GM15510 (cell line): ENCODE data around the gene STARD10.

Experiments used
- POLR2A ChIP-seq: IDR thresholded peaks from 3 replicates; pipeline ENCODE4 v1.6.1; 2011; ENCODE audit warnings: borderline replicate concordance; ENCODE audit not compliant: insufficient read length; ENCODE audit errors: extremely low read depth

STARD10 gene

DNA sequence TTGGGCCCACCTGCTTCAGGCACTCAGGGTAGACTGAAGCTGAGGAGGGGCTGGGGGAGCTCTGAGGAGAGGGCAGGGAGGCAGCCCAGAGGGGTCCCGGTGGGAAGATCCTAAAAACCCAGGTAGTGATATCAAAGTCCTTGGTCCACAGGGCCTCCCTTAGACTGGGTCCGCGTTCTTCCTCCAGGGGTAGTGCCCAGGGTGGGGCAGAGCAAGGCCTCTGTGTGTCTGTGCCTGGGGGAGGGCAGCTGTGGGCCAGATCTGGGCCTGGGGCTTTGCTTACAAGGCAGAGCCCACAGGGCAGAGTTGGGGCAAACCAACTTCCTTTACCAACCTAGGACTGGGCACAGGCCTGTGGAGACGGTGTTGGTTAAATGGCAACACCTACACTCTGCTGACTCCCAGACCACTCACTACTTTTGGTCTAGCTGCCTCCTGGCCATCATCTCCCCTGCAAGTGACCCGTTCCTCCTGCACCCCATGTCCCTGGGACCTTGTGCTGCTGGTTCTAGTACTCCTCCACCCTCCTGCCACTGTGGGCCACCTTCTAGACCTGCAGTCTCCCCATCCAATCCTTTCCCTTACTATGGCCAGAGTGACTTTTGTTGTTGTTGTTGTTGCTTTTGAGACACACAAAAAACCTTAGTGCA lies 36.2 kb upstream of the STARD10 start:
- peak; percentile 29 for TF ChIP-seq POLR2A

DNA sequence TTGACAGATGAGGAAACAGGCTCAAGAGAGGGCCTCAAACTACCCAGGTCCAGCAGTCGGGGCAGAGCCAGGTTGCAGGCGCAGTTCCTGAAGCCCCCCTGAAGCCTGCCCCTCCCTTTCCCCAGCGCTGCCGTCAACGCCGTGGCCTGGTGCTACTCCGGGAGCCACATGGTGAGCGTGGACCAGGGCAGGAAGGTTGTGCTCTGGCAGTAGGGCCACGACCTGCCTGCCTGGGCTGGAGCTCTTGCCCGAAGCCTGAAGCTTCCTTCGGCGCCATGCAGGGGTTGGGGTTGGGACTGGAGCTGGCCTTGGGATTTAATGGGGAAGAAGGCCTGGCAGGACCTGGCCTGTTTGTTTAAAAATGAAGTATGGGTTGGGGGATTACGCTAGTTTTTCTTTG lies 35.3 kb upstream of the STARD10 start:
- TF ChIP-seq POLR2A: no peak

DNA sequence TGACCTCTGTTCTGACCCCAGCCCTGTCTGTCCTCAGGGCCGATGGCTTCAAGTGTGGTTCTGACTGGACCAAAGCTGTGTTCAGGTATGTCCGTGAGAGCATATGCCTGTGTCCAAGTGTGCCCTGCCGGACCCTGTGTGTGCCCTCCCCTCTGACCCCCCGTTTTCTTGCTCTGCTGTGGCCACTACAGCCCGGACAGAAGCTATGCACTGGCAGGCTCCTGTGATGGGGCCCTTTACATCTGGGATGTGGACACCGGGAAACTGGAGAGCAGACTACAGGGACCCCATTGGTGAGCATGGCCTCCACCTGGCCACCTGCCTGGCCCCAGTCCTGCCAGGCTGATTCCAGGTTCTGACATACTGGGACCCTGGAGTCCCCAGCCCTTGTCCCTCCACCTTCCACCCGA lies 34.9 kb upstream of the STARD10 start:
- peak; percentile 29 for TF ChIP-seq POLR2A

DNA sequence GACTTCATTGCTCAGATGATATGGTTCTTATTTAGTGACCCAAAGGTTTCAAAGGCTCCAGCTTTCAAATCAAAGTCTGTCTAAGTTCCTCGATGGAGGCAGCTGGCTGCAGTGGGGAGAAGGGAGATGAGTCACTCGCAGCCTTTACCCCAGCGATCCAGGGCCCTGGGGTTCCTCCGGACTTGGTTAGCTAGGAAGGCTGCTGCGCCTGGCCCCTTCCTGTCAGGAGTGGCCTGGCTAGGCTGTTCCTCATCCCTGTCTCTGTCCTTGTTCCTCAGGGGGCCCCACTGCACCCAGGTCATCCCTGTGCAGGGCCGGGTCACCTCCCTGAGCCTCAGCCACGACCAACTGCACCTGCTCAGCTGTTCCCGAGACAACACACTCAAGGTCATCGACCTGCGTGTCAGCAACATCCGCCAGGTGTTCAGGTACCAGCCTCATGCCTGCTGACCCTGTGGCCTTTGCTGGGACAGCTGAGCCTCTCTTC lies 34.3 kb upstream of the STARD10 start:
- TF ChIP-seq POLR2A: no peak

DNA sequence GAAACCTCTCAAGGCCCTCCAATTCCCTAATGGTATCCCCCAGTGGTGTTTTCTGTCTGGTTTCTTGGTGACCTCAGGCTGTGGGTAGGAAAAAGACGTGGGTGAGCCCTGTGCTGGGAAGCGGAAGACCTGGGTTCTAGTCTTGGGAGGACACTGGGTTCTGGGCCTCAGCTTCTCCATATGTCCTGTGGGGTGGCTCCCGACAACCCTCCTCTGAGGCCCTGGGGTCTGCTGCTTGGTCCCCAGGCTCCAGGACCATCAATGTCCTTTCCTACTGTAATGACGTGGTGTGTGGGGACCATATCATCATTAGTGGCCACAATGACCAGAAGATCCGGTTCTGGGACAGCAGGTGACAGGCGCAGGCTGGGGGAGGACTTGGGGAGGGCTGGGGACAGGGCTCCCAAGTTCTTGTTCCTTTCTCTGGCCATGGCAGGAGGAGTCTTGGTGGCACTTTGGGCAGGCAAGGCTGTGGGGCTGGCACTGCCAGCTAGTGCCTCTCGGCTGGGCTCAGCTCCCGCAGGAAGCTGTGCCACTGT lies 33.2 kb upstream of the STARD10 start:
- peak; percentile 24 for TF ChIP-seq POLR2A

DNA sequence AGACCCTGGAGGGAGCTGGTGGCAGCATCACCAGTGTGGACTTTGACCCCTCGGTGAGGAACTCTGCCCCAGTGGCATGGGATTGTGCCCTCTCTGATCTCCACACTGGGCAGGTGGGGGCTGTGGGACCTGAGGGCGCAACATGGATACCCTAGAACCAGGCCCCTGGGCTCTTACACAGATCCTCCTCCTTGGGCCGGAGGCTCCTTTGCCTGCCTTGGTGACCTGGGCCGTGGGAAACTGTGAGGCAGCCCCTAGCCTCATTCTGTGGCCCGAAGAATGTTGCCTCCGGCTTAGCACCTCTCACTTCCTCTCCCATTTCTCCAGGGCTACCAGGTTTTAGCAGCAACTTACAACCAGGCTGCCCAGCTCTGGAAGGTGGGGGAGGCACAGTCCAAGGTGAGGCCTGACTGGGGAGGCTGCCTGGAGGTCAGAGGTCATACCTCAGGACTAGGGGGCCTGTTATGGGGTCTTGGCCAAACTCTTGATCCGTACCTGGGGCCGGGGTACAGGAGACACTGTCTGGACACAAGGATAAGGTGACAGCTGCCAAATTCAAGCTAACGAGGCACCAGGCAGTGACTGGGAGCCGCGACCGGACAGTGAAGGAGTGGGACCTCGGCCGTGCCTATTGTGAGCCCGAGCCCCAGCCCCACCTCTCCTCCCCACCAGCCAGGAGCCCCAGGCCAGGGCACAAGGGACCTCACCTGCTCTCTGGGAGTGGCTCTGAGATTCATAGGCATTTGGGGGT lies 32.5 kb upstream of the STARD10 start:
- peak; percentile 23 for TF ChIP-seq POLR2A

DNA sequence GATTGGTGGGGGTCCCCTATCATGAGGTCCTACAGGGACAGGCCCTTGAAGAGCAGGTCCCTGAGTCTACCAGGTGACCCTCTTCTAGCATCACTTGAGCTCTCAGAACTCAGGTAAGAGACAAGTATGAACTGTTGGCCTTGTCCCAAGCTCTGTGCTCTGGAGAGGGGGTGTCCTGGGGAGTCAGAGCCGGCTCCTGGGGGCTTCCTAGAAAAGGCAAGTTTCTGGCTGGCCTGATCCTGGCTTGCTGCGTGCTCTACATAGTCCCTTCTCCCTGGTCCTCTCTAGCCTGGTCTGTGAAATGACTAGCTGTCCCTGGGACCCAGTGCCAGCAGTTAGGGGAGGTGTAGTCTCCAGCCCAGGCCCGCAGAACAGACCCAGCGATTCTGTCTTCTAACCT lies 31.8 kb upstream of the STARD10 start:
- TF ChIP-seq POLR2A: no peak

DNA sequence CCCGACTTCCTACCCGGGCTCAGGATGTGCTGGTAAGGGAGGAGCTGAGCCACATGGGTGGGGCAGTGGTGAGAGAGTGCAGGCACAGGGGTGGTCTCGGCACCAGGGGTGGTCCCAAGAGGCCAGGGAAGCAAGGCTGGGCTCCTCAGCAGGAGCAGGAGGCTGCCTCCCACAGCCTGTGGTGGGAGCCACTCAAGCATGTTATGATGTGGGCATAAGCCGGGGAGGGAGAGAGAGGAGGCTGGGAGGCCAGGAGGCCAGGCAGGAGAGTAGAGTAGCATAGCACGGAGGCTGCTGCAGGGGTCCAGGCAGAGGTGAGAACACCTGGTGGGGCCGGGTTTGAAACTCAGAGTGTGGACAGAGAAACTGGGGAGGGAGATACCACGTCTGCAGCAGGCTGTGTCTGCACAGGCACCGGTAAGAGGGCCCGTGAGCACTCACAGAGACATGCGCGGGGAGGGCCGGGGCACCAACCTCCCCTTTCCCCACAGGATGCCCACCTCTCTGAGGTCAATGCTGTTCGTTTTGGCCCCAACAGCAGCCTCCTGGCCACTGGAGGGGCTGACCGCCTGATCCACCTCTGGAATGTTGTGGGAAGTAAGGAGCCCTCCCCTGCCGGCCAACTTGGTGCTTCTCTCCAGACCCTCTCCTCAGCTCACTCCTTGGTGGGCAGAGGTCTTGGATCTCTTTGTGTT lies 31.1 kb upstream of the STARD10 start:
- peak; percentile 17 for TF ChIP-seq POLR2A

DNA sequence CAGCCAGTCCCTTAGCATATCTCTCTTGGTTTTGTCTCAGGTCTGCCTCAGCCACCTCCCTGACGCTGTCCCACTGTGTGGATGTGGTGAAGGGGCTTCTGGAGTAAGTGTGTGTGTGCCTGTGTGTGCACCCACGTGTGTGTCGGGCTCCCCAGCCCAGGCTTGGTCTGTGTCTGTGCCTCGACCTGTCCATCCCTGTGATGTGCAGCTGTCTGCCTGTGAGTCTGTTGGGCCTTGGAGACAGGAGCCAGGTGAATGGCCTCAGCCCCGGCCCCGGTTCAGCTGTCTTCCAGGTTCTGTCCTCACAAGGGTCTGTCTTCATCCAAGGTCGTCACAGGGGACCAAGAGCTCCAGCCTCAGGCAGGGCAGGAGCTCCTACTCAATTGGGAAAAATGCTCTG lies 30.2 kb upstream of the STARD10 start:
- TF ChIP-seq POLR2A: no peak

DNA sequence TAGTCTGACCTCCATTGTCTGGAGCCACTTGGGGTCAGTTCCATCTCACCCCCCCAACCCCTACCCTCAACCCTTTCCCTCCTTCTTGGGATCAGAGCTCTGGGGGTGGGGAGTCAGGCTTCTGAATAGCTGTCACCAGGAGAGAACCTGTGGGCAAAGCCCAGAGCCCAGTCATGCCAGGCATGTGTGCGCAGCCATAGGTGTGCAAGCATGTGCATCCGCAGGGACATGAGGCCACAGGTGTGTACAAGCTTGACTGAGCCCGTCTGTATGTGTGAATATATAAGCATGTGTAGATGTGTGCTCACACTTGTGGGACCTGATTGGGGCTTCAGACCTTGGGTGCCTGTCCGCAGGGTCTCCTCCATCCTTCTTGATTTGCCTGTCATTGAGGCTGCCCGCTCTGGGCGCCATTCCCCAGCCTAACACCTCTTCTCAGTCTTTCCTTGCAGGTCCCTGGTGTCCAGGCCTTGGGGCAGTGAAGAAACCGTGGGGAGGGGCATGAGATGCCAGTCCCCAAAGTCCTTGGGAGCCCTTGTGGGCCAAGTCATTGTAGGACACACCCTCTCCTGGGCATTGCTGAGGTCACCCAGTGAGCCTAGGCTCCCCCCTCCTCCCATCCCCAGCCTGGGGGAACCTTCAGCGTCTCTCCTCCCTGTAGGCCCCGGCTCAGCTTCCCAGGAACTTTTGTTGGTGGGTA lies 29.4 kb upstream of the STARD10 start:
- TF ChIP-seq POLR2A: peak; percentile 14

DNA sequence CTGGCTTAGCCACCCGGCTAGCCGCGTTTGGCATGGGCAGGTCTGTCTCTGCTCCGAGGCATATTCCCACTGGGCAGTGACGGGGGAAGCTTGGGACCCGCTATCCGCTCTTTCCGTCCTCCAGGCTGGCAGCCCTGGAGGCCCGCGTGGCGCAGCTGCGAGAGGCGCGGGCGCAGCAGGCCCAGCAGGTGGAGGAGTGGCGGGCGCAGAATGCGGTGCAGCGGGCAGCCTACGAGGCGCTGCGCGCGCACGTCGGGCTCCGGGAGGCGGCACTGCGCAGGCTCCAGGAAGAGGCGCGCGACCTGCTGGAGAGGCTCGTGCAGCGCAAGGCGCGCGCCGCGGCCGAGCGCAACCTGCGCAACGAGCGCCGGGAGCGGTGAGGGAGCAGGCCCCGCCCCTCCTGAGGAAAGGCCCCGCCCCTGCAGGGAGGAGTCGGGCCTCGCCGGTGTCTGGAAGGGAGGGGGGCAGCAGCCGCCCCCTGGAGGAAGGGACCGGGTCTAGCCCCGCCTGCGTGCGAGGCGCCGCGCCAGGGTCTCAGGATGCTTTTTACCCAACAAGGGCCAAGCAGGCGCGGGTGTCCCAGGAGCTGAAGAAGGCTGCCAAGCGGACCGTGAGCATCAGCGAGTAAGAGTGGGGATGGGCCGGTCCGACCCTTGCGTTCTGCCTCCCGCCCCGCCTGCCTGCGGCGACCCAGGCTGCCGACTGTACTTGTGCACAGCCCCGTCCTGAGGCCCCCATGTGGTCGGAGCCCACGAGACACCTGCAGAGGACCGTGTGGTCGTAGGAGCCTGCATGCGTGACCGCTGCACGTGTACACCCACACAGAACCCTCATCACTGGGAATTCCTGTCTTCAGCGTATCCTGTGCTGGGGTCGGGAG lies 28.3 kb upstream of the STARD10 start:
- no peak for TF ChIP-seq POLR2A

DNA sequence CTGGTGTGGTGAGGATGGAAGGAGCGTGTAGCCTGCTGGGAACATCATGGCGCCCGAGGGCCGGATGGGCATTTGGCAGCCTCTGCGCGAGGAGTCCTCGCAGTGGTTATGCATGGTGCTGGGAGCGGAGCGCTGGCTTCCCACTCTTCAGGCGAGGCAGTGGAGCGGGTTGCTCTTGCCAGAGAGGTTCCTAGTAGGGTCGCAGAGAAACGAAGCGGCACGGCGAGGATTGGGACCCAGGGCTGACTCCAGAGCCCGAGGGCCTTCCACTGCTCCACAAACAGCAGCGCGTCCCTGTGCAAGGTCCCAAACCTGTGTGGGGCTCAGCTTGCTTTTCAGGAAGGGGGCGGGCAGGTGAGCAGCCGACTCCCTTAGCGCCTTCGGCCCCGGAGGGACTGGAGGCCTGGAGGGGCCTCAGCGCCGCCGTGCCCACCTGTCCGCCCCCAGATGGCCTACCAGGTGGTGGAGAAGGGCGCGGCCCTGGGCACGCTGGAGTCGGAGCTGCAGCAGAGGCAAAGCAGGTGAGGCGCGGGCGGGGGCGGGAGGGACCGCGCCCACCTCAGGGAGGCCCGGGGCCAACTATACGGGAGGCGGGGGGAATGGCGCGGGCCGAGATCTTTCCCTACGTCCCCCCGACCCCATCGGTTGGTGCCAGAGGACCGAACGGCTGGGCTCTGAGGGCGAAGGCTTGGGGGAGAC lies 27.5 kb upstream of the STARD10 start:
- TF ChIP-seq POLR2A: no peak

DNA sequence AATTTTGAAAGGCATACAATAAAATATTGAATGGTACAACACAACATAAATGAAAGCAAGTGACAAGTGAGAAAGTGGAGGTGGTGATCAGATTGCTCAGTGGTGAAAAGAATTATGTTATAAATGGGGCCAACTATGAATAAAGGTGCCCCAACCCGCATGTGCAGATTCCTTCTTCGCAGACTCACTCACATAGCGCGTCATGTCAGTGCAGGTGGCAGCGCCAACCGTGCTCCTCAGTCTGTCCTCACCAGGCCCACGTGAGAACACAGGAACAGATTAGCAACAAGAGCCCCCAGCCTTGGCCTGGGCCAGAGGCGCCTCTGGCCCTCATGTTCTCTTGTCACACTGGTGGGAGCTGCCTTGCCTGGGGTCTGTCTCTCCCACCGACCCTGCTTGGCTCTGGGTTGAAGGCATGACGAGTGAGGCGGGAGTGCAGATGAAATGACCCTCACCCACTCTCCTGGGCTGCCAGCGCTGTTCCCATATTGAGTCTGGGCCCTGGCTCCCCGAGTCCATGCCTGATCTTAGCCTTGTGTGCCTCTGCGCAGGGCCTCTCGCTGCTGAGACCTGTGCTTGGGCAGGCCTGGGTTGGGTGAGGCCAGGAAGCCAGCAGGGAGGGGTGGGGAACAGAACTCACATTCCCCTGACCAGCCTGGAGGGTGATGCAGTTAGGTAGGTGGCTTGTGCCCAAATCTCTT lies 26.7 kb upstream of the STARD10 start:
- no peak for TF ChIP-seq POLR2A

DNA sequence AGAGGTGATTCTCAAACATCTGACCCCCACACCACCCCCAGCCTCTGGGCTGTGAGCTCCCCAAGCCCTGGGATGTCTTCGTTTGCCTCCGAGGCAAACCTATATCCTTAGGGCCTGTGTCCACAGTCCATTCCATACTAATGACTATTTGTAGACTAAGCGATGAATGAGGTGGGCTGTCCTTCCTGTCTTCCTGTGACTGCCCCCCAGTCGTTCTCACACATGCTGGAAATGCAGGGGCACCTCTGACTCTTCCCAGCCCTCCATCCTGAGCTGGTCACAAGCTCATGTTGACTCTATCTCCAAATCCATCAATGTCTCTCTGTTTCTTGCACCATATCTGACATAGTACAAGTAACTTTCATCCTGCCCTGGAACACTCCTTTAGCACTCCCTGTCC lies 25.1 kb upstream of the STARD10 start:
- no peak for TF ChIP-seq POLR2A
